CD14-positive monocyte (primary cell): ENCODE data around the gene PCK2. TPM values are rescaled to one million over a fixed set of nuclear protein-coding genes. Genes with fewer than 3 reads are reported as not detected.

Source experiments
- DNase-seq, 3 donors: peaks; one replicate each; pipeline ENCODE4 v3.0.0-alpha.2; 2011 to 2022
- H2AFZ ChIP-seq: 2 replicates; pipeline ENCODE4 v1.6.0; 2012; ENCODE audit warnings: mild to moderate bottlenecking, low read depth, low read length, inconsistent platforms; ENCODE audit not compliant: insufficient read depth, poor library complexity, severe bottlenecking
- H3K27ac ChIP-seq, 2 donors: 1 replicate in 1 of 2; 2 replicates in 1 of 2; pipeline ENCODE4 v1.5.1; 2012 to 2013; ENCODE audit warnings: low read length in 2 of 2, control low read depth in 1 of 2, inconsistent platforms in 1 of 2, low read depth in 1 of 2, mild to moderate bottlenecking in 1 of 2
- H3K27me3 ChIP-seq, 2 donors: one replicate each; pipeline versions ENCODE4 v1.6.0 to v1.6.1; 2011 to 2013; ENCODE audit warnings: low read length in 2 of 2; ENCODE audit not compliant: control insufficient read depth in 2 of 2, insufficient read depth in 2 of 2
- H3K36me3 ChIP-seq, 2 donors: replicated peaks in 1 of 2; 1 replicate in 1 of 2; 2 replicates in 1 of 2; pipeline versions ENCODE4 v1.5.1 to v1.6.1; 2012 to 2013; ENCODE audit warnings: low read length in 2 of 2, control low read depth in 1 of 2, inconsistent platforms in 1 of 2, mild to moderate bottlenecking in 1 of 2; ENCODE audit not compliant: insufficient read depth in 2 of 2, control insufficient read depth in 1 of 2
- H3K4me1 ChIP-seq, 2 donors: 1 replicate in 1 of 2; 2 replicates in 1 of 2; pipeline versions ENCODE4 v1.5.1 to v1.6.1; 2012 to 2013; ENCODE audit warnings: low read length in 2 of 2, control low read depth in 1 of 2, inconsistent platforms in 1 of 2, mild to moderate bottlenecking in 1 of 2, moderate library complexity in 1 of 2; ENCODE audit not compliant: insufficient read depth in 2 of 2, control insufficient read depth in 1 of 2
- H3K4me2 ChIP-seq: replicated peaks from 2 replicates; pipeline ENCODE3; 2012; ENCODE audit warnings: low read length, moderate library complexity, mild to moderate bottlenecking; ENCODE audit not compliant: poor library complexity, severe bottlenecking; ENCODE audit errors: extremely low read depth
- H3K4me3 ChIP-seq, 3 experiments: fragments of 200-600 bp in 1 of 3; sonication (generic) in 1 of 3; replicated peaks in 1 of 3; 1 replicate in 2 of 3; 2 replicates in 1 of 3; pipeline ENCODE4 v1.5.1; 2011 to 2013; ENCODE audit warnings: low read length in 3 of 3, mild to moderate bottlenecking in 3 of 3, control low read depth in 2 of 3, low read depth in 2 of 3, inconsistent platforms in 1 of 3, moderate library complexity in 1 of 3
- H3K79me2 ChIP-seq: 2 replicates; pipeline ENCODE4 v1.6.0; 2012; ENCODE audit warnings: mild to moderate bottlenecking, control low read depth, inconsistent platforms, low read length, moderate library complexity; ENCODE audit not compliant: insufficient read depth
- H3K9ac ChIP-seq: 2 replicates; pipeline ENCODE4 v1.6.0; 2017; ENCODE audit warnings: low read length, mild to moderate bottlenecking; ENCODE audit not compliant: insufficient read depth, poor library complexity, severe bottlenecking
- H3K9me3 ChIP-seq, 2 donors: replicated peaks in 1 of 2; 1 replicate in 1 of 2; 2 replicates in 1 of 2; pipeline versions ENCODE4 v1.5.1 to v1.6.1; 2012 to 2013; ENCODE audit warnings: low read length in 2 of 2, control low read depth in 1 of 2; ENCODE audit not compliant: control insufficient read depth in 1 of 2, insufficient read depth in 1 of 2
- H4K20me1 ChIP-seq: 2 replicates; pipeline ENCODE4 v1.6.0; 2012; ENCODE audit warnings: mild to moderate bottlenecking, low read length, control low read depth, moderate library complexity; ENCODE audit not compliant: insufficient read depth
- H3K27ac Mint-ChIP-seq, 7 donors: one replicate each; pipeline ENCODE4 v1.8.0; 2020; ENCODE audit warnings: mild to moderate bottlenecking in 7 of 7, mixed read lengths in 7 of 7, moderate library complexity in 6 of 7, inconsistent platforms in 2 of 7
- H3K27me3 Mint-ChIP-seq, 3 donors: one replicate each; pipeline ENCODE4 v1.8.0; 2021 to 2022; ENCODE audit warnings: low read depth in 3 of 3, mild to moderate bottlenecking in 3 of 3, mixed read lengths in 3 of 3, moderate library complexity in 3 of 3, inconsistent platforms in 1 of 3
- H3K36me3 Mint-ChIP-seq, 2 donors: one replicate each; pipeline ENCODE4 v1.8.0; 2020; ENCODE audit warnings: mixed read lengths in 2 of 2, inconsistent platforms in 1 of 2, mild to moderate bottlenecking in 1 of 2
- H3K4me1 Mint-ChIP-seq: one replicate; pipeline ENCODE4 v1.8.0; 2020; ENCODE audit warnings: mild to moderate bottlenecking, mixed read lengths
- H3K4me3 Mint-ChIP-seq, 2 donors: one replicate each; pipeline ENCODE4 v1.8.0; 2020; ENCODE audit warnings: mild to moderate bottlenecking in 2 of 2, mixed read lengths in 2 of 2, moderate library complexity in 1 of 2
- H3K9me3 Mint-ChIP-seq, 7 donors: one replicate each; pipeline ENCODE4 v1.8.0; 2020 to 2022; ENCODE audit warnings: mixed read lengths in 7 of 7, mild to moderate bottlenecking in 6 of 7, moderate library complexity in 6 of 7, inconsistent platforms in 2 of 7
- WGBS: methylation state at CpG from one replicate; pipeline ENCODE4 v1.1.5; 2013; ENCODE audit warnings: missing lambda C conversion rate; ENCODE audit not compliant: insufficient coverage; 5-methylcytosine and 5-hydroxymethylcytosine counted together
- intact Hi-C, 2 donors: fragments of 100-400 bp; cut with micrococcal nuclease; formaldehyde crosslinking; loops; one replicate each; pipeline versions ENCODE4 v1.15.0 to v1.15.1; 2023
- polyA plus RNA-seq, 3 donors: library from polyadenylated mRNA; depleted of rRNA in 1 of 3; unstranded in 2 of 3; stranded (reverse) in 1 of 3; fragments of 300-500 nt in 2 of 3; fragments of >200 nt in 1 of 3; fragmentation: Illumina TruSeq in 2 of 3; gene quantifications; 1 replicate in 2 of 3; 2 replicates in 1 of 3; pipeline ENCODE4 v1.2.3, GENCODE V29; 2012 to 2021
- TF ChIP-seq, protein P1 (sequence below): fragments of 200-600 bp; IDR thresholded peaks from one replicate; pipeline ENCODE4 v1.8.0; 2022; ENCODE audit warnings: antibody characterized with exemption, mild to moderate bottlenecking

The PCK2 gene
- polyA plus RNA-seq, 3 donors, result 29.9 to 34.2 (median 31.3) TPM

DNA sequence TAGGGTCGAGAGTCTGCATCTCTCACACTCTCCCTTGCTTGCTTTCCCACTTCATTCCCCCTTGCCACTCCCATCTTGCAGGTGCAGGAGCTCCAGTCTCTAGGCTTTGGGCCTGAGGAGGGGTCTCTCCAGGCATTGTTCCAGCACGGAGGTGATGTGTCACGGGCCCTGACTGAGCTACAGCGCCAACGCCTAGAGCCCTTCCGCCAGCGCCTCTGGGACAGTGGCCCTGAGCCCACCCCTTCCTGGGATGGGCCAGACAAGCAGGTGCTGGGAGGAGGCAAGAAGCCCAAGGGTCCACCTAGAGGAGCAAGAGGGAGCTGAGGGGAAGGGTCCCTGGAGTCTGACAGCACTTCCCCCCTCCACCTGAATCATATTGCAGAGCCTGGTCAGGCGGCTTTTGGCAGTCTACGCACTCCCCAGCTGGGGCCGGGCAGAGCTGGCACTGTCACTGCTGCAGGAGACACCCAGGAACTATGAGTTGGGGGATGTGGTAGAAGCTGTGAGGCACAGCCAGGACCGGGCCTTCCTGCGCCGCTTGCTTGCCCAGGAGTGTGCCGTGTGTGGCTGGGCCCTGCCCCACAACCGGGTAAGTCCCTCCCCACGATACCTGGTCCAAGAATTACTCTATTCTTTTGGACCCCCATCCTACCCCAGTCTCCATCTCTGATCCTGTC lies 57.4 kb downstream of the PCK2 start:
- TF ChIP-seq, protein P1, sequence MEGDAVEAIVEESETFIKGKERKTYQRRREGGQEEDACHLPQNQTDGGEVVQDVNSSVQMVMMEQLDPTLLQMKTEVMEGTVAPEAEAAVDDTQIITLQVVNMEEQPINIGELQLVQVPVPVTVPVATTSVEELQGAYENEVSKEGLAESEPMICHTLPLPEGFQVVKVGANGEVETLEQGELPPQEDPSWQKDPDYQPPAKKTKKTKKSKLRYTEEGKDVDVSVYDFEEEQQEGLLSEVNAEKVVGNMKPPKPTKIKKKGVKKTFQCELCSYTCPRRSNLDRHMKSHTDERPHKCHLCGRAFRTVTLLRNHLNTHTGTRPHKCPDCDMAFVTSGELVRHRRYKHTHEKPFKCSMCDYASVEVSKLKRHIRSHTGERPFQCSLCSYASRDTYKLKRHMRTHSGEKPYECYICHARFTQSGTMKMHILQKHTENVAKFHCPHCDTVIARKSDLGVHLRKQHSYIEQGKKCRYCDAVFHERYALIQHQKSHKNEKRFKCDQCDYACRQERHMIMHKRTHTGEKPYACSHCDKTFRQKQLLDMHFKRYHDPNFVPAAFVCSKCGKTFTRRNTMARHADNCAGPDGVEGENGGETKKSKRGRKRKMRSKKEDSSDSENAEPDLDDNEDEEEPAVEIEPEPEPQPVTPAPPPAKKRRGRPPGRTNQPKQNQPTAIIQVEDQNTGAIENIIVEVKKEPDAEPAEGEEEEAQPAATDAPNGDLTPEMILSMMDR, result no peak
- H3K4me3 ChIP-seq, result no peak overlapping the region
- no peak overlapping the region for H2AFZ ChIP-seq
- H3K36me3 ChIP-seq, result peaks cover 65 to 73% of the 10 kb centered on the region in 2 donors
- Mint-ChIP-seq H3K4me1 (peaks cover 26% of the 10 kb centered on the region), H3K27me3 (peaks cover 0 to 2% (median 0%) of the 10 kb centered on the region in 3 donors), H3K9me3 (no peaks in the 10 kb centered on the region), H3K27ac (peak overlapping the region in 2 of 7 donors; percentile 50 to 57), H3K4me3 (no peak overlapping the region), H3K36me3 (peaks cover 60 to 77% of the 10 kb centered on the region in 2 donors)
- no peaks in the 10 kb centered on the region for H3K27me3 ChIP-seq
- H3K4me1 ChIP-seq, result peaks cover 12 to 19% of the 10 kb centered on the region in 2 donors
- H3K27ac ChIP-seq, result no peak overlapping the region
- intact Hi-C loops, result no loop called here
- H3K4me2 ChIP-seq, result no peak overlapping the region
- 97% methylated on average over 6 of the region's 16 CpGs for WGBS
- peaks cover 45% of the 10 kb centered on the region for H4K20me1 ChIP-seq
- no peak overlapping the region for H3K9ac ChIP-seq
- H3K9me3 ChIP-seq, result no peaks in the 10 kb centered on the region
- no peak for DNase-seq
- peaks cover 49% of the 10 kb centered on the region for H3K79me2 ChIP-seq

Other genes starting within 250 kb of the PCK2 start
- gene DHRS4, start 140.5 kb upstream of the PCK2 start, polyA plus RNA-seq, result 10 to 100 TPM; 40.4 to 68.1 (median 63.2) TPM
- 10 to 100 TPM; 22.1 to 46.6 (median 42.6) TPM for gene DHRS4L2, start 105.4 kb upstream of the PCK2 start, polyA plus RNA-seq
- 1 to 10 TPM in 1 of 3 donors, not detected in 2; 1.0 TPM for gene CARMIL3, start 42.3 kb upstream of the PCK2 start, polyA plus RNA-seq
- gene CPNE6, start 22.7 kb upstream of the PCK2 start, polyA plus RNA-seq, result not detected
- 10 to 100 TPM; 45.6 to 56.6 (median 48.8) TPM for gene DCAF11, start 20.5 kb downstream of the PCK2 start, polyA plus RNA-seq
- 1 to 10 TPM; 1.1 to 1.5 (median 1.3) TPM for gene NRL, start 20.6 kb downstream of the PCK2 start, polyA plus RNA-seq
- gene FITM1, start 36.3 kb downstream of the PCK2 start, polyA plus RNA-seq, result 1 to 10 TPM in 1 of 3 donors, not detected in 2; 2.1 TPM
- gene PSME1, start 41.9 kb downstream of the PCK2 start, polyA plus RNA-seq, result 100 to 1,000 TPM; 435 to 759 (median 729) TPM
- 1 to 10 TPM; 6.4 to 9.4 (median 8.5) TPM for gene EMC9, start 47.3 kb downstream of the PCK2 start, polyA plus RNA-seq
- gene PSME2, start 52.3 kb downstream of the PCK2 start, polyA plus RNA-seq, result 100 to 1,000 TPM; 237 to 593 (median 579) TPM
- gene RNF31, start 53.2 kb downstream of the PCK2 start, polyA plus RNA-seq, result 10 to 100 TPM; 30.7 to 63.2 (median 36.8) TPM
- 100 to 1,000 TPM in 1 of 3 donors, 10 to 100 TPM in 2; 44.7 to 208 (median 56.0) TPM for gene IRF9, start 67.0 kb downstream of the PCK2 start, polyA plus RNA-seq
- 10 to 100 TPM in 1 of 3 donors, 1 to 10 TPM in 2; 1.4 to 46.4 (median 2.3) TPM for gene REC8, start 77.8 kb downstream of the PCK2 start, polyA plus RNA-seq
- gene IPO4, start 94.5 kb downstream of the PCK2 start, polyA plus RNA-seq, result 10 to 100 TPM in 1 of 3 donors, 1 to 10 TPM in 2; 4.1 to 14.2 (median 4.3) TPM
- 10 to 100 TPM; 14.6 to 56.0 (median 51.1) TPM for gene TM9SF1, start 101.1 kb downstream of the PCK2 start, polyA plus RNA-seq
- gene TSSK4, start 111.4 kb downstream of the PCK2 start, polyA plus RNA-seq, result under 1 TPM in 2 of 3 donors, not detected in 1; 0.07 to 0.13 TPM
- gene CHMP4A, start 119.2 kb downstream of the PCK2 start, polyA plus RNA-seq, result 100 to 1,000 TPM in 2 of 3 donors, 10 to 100 TPM in 1; 99.0 to 128 (median 102) TPM
- 10 to 100 TPM; 17.5 to 49.6 (median 37.5) TPM for gene MDP1, start 121.8 kb downstream of the PCK2 start, polyA plus RNA-seq
- 100 to 1,000 TPM; 164 to 335 (median 306) TPM for gene NEDD8, start 138.1 kb downstream of the PCK2 start, polyA plus RNA-seq
- gene GMPR2, start 138.6 kb downstream of the PCK2 start, polyA plus RNA-seq, result 10 to 100 TPM; 84.4 to 84.7 (median 84.5) TPM
- 100 to 1,000 TPM in 2 of 3 donors, 10 to 100 TPM in 1; 63.6 to 151 (median 137) TPM for gene TINF2, start 148.3 kb downstream of the PCK2 start, polyA plus RNA-seq
- gene TGM1, start 168.9 kb downstream of the PCK2 start, polyA plus RNA-seq, result 1 to 10 TPM in 1 of 3 donors, not detected in 2; 7.8 TPM
- 100 to 1,000 TPM in 1 of 3 donors, 10 to 100 TPM in 2; 34.5 to 125 (median 35.4) TPM for gene RABGGTA, start 177.3 kb downstream of the PCK2 start, polyA plus RNA-seq
- gene DHRS1, start 205.5 kb downstream of the PCK2 start, polyA plus RNA-seq, result 10 to 100 TPM; 31.6 to 49.4 (median 48.8) TPM
- 10 to 100 TPM in 1 of 3 donors, 1 to 10 TPM in 2; 1.2 to 16.6 (median 1.3) TPM for gene NOP9, start 205.5 kb downstream of the PCK2 start, polyA plus RNA-seq
- gene CIDEB, start 213.7 kb downstream of the PCK2 start, polyA plus RNA-seq, result 100 to 1,000 TPM in 1 of 3 donors, 10 to 100 TPM in 2; 36.4 to 126 (median 63.8) TPM
- gene LTB4R2, start 215.8 kb downstream of the PCK2 start, polyA plus RNA-seq, result 10 to 100 TPM in 1 of 3 donors, 1 to 10 TPM in 2; 2.7 to 25.1 (median 2.9) TPM
- gene LTB4R, start 217.2 kb downstream of the PCK2 start, polyA plus RNA-seq, result 10 to 100 TPM; 51.5 to 98.5 (median 87.3) TPM
- 10 to 100 TPM in 1 of 3 donors, under 1 TPM in 2; 0.69 to 11.9 (median 0.70) TPM for gene ADCY4, start 240.8 kb downstream of the PCK2 start, polyA plus RNA-seq
- gene RIPK3, start 245.7 kb downstream of the PCK2 start, polyA plus RNA-seq, result 10 to 100 TPM; 11.7 to 69.6 (median 11.8) TPM